GM19328 (cell line): ENCODE results near the gene TACC2.

ENCODE experiments used
- ATAC-seq: cut with Tn5 transposase; IDR thresholded peaks from one replicate; pipeline ENCODE4 v1.9.1; 2021; ENCODE audit warnings: mild to moderate bottlenecking, moderate library complexity; ENCODE audit not compliant: unreplicated experiment

The TACC2 gene

GRCh38 chr10:122288262-122288661 lies 299.3 kb downstream of the TACC2 start:
- ATAC-seq = no peak

DNA sequence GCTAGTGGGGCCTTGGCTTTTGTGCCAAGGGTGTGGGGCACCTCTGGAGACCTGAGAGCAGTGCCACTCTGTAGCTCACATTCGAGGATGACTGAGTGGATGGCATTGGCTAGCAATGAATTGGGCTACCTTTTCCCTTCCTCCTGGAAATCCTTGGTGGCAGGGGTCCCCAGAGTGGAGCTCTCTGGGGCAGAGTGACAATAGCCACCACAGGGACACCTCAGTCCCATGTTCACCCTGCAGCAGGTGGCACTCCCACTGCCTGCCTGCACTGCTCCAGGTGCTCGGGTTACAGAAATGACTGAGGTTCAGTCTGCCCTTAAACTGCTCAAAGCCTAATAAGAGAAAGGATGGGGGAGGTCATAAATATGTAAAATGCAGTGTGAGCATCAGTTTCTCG lies 300.0 kb downstream of the TACC2 start:
- no peak for ATAC-seq

- ATAC-seq = no peak
Observed at GRCh38 chr10:122290334-122290733, 301.4 kb downstream of the TACC2 start.

DNA sequence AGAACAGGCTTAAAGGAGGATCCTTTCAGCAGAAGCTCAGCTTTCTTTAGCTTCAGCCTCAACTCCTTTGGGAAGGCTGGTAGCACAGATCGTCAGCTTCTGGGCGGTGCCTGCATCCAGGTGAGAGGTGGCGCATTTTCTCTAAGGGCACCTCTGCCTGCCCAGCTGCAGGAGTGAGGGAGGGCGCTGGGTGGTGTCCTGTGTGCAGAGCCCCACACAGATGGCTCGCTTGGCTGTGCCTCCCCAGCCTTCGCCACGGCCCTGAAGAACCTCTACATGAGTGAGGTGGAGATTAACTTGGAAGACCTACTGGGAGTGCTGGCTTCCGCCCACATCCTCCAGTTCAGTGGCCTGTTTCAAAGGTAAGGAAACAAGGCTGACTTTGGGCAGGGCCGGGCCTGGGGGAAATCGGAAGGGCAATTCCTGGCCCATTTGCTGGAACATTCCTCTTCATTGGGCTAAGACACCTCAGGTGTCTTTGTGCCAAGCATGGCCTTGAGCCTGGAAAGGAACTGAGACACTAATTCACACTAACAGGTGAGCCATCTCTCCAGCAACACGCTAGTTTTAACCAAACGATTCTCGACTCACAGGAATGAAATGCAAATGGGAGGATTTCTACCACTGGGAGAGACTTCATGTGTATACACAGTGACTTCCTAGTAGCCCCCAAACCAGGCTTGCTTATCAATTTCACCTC lies 302.0 kb downstream of the TACC2 start:
- ATAC-seq = no peak

GRCh38 chr10:122291739-122292138 lies 302.8 kb downstream of the TACC2 start:
- ATAC-seq = no peak

GRCh38 chr10:122292376-122292775 lies 303.4 kb downstream of the TACC2 start:
- ATAC-seq = no peak

DNA sequence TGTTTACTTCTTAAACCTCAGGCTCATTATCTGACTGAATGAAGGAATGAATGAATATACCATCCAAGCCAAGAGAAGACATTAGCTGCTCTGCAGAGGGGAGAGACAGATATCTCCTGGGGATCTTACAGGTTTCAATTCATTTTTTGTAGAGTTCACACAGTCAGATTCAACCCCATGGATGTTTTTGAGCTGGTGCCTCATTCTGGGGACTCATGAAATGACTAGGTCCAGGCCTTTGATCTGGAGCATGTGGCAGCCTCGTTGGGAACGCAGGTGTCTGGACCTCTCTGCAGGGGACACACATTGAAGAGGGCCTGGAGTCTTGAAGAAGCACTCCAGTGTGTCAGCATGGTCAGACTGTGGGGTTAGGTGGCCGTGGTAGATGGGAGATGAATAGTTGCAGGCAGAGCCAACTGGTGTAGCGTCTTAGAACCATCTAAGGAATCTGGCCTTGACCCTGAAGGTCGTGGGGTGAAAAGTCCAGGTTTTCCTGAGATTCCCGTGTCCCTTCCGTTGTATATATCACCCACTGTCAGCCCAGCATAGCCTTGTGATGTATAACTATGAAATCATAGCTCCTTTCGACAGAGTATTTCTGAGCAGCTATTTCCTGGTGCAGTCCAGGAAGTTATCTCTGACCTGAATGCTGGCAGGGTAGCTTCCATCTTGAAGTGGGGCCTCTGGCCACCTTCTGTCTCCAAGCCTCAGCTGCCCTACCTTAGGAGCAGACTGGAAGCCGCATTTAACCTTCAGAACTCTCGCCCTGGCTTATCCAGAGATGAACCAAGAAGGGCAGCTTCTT lies 304.4 kb downstream of the TACC2 start:
- ATAC-seq = no peak

- ATAC-seq = no peak
Observed at GRCh38 chr10:122293961-122294380, 305.0 kb downstream of the TACC2 start.

DNA sequence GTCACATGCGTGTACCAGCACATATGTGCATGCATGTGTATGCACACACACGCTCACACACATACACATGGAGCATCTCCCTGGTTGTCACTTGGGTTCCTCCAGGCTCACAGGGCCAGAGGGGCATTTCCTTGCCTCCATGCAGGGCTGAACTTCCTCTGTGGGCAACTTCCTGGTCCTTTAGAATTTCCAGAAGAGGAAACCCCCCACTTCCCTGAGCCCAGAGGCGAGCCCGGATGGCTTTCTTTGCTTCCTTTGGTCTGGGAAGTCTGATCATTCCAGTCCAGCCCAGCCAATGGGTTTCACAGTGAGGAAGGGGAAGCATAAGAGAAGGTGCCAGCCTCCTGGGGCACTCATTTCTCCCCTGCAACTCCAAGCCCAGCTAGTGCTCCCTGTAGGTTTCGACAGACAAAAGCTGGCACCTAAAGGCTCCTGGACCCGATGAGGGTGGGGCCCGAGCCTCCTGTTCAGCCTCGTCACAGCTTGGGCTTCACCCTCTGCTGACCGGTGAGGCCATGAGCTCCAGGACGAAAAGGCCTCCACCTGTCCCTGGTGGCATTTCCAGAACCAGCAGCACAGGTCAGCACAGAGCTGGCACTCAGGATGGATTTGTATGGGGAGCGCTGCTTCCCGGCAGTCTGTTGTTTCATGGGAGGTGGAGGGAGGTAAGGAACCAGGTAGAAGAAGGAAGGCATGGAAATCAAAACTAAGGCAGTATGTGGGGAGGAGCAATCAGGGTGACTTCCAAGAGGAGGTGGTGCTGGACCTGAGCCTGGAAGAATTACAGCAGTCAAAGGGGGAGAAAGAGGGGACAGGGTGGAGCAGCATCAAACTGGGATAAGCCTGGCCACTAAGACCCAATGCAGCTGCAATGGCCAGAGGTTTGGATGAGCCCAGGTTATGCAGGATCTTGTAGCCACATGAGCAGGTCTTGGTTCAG lies 305.8 kb downstream of the TACC2 start:
- no peak for ATAC-seq

DNA sequence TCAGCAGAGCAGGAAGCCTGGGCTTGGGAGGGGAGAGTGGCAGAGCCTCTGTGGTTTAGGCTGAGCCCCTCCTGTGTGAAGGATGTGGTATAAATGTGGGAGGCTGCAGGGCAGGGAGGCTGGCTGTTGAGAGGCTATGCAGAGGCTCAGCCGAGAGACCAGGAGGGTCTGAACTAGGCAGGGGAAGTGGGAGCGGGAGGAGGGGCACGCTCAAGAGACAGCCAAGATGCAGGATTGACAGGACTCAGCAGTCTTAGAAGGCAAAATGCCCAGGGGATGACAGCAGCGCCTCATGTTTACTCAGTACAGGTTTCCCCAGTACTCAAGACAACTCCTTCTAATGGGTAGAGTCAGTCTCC lies 306.5 kb downstream of the TACC2 start:
- ATAC-seq = no peak

- ATAC-seq = no peak
Observed at GRCh38 chr10:122296363-122297120, 307.6 kb downstream of the TACC2 start.

- ATAC-seq = no peak
Observed at GRCh38 chr10:122297583-122297982, 308.6 kb downstream of the TACC2 start.

- no peak for ATAC-seq
Observed at GRCh38 chr10:122298206-122298597, 309.2 kb downstream of the TACC2 start.

DNA sequence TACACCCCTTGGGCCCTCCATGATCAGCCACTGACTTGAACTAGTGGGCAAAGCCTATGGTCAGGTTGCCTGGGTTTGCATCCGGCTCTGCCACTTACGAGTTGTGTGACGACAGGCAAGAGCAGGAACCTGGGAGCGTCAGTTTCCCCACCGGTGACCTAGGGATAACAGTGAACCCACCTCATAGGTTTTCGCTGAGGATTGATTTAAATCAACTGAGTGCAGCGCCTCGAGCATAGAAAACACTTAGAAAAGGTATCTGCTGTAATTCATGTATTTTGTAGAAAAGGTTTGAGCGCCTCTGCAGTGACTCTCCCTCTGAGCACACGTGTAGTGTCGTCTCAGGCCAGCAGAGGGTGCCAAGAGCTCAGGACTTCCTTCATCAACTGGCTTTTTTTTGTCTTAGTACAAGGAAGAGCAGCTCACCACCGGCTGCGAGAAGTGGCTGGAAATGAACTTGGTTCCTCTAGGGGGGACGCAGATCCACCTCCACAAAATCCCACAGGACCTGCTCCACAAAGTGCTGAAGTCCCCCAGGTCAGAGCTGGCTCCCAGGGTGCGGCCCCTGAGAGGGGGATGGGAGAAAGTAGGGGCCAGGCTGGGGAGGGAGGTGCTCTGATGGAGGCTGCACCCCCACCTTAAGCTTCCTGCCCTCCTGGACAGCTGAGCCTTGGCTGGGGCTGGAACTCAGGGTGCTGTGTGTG lies 309.8 kb downstream of the TACC2 start:
- ATAC-seq = no peak

DNA sequence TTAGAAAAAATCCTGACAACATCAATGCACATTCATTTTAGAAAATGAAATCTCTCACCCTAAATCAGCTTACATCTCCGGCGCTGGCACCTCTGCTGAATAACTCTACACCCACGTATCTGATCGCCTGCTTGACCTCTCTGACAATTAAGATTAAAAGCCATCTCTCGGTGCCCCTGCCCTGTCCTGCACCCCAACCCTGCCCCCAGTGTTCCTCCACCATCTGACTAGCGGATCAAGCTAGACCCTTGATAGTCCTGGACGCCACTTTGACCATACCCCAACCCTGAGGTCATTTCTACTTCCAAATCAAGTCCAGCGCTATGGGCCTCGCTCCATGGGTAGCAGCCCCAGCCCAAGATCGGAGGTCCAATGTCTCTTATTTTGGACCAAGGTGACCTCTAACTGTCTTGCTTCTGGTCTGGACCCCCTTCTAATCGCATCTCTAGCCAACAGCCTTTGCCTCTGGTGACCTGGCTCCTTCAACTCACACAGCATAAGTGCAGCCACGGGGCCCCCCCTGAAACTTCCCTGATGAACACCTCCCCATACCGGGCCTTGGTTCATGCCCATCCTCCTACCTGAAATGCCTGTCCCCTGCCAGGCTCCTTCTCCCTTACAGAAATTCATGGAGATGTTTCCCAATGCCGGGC lies 310.6 kb downstream of the TACC2 start:
- ATAC-seq = no peak

DNA sequence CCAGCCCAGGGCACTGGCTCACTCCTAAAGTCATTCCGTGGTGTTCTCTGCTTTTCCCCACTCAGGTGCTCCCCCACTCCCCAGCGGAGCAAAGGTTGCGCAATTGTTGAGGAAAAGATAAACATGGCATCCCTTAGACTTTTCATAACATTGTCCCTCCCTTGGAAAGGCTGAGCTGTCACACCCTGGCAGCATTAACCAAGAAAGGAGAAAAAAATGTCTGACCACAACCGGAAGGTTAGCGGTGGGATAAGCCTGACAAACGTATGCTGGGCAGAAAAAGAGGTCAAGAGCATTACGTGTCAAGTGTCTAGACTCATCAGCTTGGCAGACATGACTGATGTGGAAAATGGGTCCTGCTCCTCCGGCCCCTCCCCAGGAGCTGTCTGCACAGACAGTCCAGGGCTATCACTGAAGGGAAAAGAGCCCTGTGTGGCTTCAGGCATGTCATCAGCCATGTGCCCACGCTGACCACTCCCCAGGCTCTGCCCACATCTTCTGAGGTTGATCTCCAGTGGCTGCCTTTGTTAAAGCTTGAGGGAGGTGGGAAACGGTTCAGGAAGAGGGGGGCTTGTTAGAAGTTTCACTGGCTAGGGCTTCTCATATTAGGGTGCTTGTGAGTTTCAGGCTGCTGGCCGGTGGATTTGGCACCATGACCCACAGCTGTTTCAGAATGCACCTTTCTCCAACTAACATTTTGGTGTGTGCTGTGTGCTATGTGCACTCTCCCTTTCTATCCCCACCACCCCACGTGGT lies 312.3 kb downstream of the TACC2 start:
- no peak for ATAC-seq

DNA sequence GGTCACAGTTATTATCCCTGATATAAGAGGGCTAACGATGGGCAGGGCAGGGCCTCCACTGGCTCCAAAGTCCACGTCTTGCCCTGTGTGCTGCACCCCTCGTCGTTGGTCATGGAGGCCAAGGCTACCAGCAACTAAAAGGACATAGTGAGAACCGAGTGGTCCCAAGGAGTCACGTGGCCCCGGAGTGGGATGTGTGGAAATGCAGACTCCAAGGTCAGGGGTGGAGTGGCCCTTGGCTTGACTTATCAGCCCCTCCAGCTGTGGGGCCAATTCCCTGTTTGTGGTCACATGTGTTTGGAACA lies 312.8 kb downstream of the TACC2 start:
- no peak for ATAC-seq

DNA sequence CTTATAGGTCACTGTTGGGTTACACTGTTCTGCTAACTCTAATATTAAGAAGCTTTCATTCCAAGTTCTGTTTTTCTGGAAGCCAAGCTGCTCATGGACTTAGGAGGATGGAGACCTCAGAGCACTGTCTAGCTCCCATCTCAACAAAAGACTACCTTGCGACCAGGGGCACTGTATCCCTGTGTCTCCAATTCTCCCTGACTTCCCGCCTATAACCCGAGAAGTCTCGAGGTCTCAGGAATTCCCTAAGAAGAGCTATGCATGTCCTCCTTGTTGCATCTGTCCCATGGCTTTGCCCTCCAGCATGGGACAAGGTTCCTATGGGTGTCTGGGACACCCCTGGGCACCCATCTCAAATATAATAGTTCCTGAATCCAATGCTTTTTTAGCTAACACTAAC lies 313.4 kb downstream of the TACC2 start:
- ATAC-seq = no peak
